GM18499 (cell line): ENCODE data around the gene SAPCD2.
"Not testable (repeated sequence)": the region's sequence is repeated elsewhere in the genome, so short reads cannot be mapped to it uniquely, and the experiment has no call there.

Source experiments
- ATAC-seq: cut with Tn5 transposase; IDR thresholded peaks from one replicate; pipeline ENCODE4 v1.9.1; 2021; ENCODE audit warnings: moderate number of reproducible peaks; ENCODE audit not compliant: insufficient read depth, unreplicated experiment

Gene SAPCD2

GRCh38 chr9:137066096-137066861, 4.1 kb downstream of the SAPCD2 start:
- ATAC-seq = no peak

DNA sequence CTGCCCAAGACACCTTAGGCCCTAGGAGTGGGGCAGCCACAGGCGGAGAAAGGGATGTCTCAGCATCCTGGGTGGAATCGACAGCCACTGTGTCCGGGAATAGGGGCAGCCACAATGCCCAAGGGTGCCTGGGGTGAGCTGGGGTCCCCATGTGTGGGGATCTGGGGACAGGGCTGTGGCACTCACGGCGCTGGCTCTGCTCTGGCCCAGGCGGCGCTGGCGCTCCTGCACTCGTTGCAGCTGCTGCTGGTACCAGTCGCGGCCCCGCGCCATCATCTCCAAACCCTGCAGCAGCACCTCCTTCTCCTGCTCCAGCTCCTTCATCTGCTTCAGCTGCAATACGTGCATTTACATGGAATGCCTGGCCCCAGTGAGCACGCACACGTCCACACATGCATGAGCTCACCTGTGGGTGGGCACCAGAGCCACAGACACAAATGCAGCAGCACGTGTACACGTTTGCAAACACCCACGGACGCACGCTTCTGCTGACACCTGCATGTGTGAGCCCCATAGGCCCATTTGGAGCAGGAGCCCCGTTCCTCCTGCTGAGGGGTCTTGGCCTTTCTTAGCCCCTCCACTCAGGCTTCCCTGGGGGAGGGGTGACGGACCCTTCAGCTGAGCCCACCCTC, 4.9 kb downstream of the SAPCD2 start:
- ATAC-seq = no peak

DNA sequence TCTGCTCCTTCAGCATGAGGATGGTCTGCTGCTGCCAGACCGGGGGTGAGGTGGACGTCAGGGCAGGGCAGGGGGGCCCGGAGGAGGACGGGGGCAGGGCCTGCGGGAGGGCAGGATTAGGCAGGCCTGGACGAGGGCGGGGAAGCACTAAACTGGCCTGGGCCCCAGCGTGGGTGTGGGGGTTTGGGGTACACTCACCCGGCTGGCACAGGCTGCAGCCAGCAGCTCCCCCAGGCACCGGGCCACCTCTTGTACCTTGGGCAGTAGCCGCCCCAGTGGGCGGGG, 5.5 kb downstream of the SAPCD2 start:
- no peak for ATAC-seq

DNA sequence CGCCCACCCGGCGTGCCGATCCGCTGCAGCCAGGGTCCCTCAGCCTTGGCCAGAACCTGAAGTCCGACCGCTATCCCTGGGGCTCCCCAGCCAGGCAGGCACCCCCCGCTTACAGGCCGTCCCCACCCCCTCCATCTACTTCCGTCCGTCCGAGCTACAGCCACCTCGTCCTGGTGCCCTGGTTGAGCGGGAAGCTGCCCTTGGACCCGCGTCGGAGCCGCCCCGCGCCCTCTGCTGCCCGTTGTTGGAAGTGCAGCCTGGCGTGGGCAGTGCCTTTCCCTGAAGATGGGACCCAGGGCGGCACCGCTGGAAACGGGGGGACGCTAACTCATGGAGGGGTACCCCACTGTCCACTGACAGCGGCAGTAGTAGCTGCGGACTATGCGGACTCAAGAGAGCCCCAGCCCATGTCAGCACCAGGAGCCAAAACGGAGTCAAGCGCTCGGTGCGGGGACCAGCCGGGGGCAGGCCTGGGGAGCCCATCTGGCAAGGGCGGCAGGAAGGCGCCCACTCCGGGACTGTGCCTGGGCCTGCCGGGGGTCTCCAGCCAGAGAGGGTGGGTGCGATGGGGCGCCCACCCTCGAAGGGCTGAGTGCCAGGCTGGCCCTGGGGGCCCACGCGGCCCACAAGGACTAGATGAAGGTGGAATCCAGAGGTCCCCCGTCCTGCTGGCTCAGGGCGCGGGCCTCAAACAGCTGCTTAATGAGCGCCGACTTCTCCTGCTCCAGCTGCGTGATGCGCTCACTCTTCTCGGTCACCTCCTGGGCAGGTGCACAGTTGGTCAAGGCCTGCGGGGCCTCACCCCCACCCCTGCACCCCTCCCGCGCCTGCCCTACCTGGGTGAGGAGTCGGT, 6.1 kb downstream of the SAPCD2 start:
- ATAC-seq = no peak

DNA sequence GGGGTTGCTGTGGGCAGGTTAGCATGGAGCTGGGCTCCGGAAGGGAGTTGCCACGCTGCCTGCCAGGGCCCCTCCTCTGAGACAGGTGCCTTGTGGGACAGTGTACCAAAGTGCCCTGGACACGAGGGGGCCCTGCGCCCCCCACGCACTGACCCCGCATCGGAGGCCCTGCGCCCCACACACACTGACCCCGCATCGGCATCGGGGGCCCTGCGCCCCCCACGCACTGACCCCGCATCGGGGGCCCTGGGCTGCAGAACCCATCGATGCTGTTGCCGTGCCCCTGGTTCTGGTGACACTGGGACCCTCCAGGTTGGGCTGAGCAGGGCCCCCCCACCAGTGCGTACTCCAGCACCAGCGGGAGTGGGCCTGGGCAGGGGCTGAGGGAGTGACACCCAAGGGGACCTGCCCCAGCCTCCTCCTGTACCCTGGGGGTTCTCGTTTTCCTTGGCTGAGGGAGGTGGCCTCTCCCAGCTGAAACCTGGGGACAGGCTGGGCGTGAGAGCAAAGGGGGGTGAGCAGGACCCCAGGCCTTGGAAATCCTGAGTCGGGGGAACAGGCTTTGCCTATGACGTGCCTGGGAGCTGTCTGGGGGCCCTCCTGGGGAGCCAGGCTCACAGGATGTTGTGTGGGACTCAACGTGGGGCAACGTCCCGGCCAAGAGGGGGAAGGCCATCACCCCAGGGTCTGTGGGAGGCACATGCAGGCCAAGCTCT, 6.9 kb downstream of the SAPCD2 start:
- no peak for ATAC-seq

- ATAC-seq = not testable (repeated sequence)
Measured at GRCh38 chr9:137062798-137063197, 7.6 kb downstream of the SAPCD2 start.

- no peak for ATAC-seq
Measured at GRCh38 chr9:137062384-137062783, 8.0 kb downstream of the SAPCD2 start.

DNA sequence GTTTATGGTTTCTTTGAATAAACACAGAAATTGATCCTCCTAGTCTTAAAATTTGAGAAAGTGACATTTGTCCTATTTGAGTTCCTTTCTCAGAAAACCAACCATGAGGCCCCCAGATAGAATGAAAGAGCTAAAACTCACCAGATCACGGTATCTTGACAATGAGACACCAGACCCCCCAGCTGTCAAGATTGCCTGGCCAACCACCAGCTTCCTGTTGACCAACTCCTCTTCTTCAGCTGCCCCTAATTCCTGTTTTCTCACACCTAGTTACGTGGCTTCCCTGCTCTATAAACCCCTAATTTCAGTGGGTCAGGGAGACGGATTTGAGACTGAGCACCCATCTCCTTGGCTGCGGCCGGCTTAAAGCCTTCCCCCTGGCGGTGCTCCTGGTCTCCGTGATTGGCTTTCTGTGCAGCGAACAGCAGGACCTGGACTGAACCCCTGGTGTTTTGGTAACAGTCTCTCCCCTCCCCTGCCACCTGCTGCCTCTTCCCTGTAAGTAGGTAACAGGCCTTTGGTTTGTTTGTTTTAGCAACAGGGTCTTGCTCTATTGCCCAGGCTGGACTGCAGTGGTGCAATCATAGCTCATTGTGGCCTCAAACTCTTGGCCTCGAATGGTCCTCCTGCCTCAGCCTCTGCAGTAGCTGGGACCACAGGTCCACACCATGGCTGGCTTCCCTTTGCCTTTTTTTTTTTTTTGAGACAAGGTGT, 11.7 kb downstream of the SAPCD2 start:
- no peak for ATAC-seq

GRCh38 chr9:137057545-137057944, 12.8 kb downstream of the SAPCD2 start:
- ATAC-seq = no peak

- ATAC-seq = no peak
Measured at GRCh38 chr9:137056739-137057415, 13.5 kb downstream of the SAPCD2 start.

DNA sequence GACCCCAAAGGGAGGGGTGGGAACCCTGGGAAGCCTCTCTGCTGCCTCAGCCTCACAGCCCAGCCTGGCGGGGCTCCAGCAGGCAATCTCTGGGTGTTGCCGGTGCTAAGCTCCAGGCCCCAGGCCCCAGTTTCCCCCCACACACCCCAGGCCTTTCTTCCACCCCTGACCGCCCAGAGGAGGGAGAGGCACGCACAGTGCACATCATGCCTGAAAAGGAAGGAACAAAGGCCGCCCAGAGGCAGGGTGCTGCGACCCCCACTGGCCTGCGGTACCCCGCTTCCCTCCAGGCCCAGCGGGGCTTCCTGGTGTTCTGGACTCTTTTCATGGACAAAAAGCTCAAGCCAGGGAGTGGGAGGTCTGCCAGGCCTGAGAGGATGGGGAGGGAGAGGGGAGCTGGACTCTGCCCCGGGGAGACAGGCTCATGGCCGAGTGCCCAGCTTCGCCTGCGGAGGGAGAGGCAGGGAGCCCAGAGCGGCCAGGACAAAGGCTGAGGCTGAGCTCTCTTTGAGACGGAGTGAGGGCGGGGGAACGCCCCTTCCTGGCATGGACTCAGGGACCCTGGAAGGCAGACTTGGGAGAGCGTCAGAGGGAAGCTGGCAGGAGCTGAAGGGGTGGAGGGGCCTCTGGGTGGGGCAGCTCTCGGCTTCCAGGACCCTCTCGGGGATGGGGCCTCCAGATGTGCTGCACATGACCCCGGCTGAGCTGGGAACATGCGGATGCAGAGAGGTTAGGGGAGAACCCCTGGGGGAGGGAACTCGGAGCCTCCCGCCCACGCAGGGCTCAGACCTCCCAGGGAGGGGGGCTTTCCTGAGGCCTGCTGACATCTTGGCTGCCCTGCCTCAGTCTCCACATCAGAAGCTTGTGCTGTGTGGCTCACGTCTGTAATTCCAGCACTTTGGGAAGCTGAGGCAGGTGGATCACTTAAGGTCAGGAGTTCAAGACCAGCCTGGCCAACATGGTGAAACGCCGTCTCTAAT, 14.7 kb downstream of the SAPCD2 start:
- ATAC-seq = no peak

GRCh38 chr9:137054932-137055384, 15.4 kb downstream of the SAPCD2 start:
- no peak for ATAC-seq

DNA sequence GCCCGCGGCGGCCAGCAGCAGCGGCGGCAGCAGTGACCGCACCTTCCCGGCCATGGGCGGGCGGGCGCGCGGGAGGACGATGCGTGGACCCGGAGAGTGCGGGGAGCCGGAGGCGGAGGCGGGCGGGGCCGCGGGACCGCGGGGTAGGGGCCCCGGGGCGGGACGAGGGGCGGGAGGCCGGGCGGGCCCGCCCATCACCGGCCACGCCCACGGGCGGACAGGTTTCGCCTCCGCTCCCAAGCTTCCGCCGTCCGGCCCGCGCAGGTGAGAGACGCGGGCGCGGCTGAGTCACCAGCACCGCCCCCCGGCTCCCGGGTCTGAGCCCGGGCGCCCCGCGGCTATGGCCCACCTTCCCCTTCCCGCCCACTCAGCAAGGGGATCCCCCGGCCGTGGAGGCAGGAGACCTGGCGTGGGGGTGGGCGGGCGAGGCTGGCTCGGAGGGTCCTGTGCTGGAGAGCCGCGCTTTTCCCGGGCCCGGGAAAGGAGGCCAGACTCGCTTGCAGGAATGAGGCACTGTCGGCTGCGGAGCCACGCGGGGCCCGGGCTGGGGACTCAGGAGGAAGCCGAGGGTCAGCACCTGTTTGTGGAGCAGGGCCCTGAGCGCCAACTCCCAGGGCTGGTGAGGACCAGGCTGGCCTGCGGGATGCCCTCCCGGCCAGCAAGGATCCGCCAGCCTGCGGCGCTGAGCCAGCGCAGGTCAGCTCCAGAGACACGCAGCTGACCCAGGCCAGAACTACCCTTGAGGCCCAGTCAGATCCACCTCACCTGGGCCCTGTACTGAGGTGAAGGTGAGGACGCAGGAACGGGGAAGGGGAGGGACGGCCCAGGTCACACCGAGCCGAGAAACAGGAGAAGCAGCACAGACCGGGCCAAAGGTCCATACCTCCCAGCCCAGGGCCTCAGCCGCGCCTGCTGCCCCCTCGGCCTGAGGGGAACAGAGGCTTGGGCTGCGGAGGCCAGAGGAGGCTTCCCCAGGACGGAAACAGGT, 16.1 kb downstream of the SAPCD2 start, which contains the start of gene ENTPD2:
Gene ENTPD2 (minus strand): TSS at position 118 of the 988 bp plus-strand sequence. CDS start 64 bp downstream, at position 54.
- no peak for ATAC-seq

GRCh38 chr9:137052998-137053943, 17.1 kb downstream of the SAPCD2 start:
- no peak for ATAC-seq

DNA sequence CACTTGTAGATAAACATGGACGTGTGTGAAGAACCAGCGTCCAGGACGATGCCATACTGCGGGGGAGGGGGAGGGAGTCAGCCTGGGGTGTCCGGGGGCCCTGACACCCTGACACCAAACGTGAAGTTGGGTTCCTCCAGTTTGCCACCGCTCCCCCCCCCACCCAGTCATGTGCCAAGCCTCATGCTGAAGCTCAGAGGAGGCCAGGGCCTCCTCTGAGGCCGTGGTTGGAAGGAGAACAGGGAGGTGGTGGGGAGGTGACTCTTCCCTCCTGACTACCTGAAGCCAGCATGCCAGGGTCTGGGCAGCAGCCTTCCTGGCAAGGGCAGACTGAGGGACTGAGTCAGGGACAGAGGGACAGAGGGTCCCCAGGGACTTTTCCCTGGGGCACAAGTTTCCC, 18.1 kb downstream of the SAPCD2 start:
- ATAC-seq = no peak

DNA sequence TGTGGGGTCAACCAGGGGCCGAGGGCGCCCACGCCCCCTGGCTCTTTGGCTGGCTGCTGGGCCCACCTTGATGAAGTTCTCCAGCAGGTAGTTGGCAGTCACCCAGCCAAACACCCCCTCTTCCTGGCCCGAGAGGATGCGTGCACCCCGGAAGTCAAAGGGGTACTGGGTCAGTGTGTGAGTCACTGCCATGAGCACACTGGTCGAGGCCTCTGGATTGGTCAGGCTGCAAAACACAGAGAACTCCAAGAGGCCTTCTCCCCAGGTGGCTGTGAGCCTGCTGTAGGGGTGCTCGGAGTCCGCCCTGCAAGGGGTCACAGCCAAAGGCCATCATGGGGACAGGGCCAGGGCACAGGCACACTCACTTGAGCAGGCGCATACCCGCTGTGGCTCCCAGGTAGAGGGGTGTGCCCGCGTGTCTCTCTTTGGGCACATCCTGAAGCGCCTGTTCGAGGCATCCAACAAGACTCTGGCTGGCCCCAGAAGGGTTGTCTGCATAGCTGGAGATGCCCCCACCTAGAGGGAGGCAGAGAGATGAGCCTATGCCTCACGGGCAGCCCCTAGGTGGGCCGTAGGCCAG, 19.1 kb downstream of the SAPCD2 start:
- ATAC-seq = no peak
